Neural cell (in vitro differentiated cells): ENCODE results near the gene ST6GALNAC3. TPM values are rescaled to one million over a fixed set of nuclear protein-coding genes. Genes with fewer than 3 reads are reported as not detected.

Experiments used
- H2AFZ ChIP-seq: fragments of 200-600, 300-800 bp; sonication (generic), shearing (Covaris generic); 2 replicates; pipeline ENCODE4 v1.6.0; 2014; ENCODE audit warnings: low read depth, mild to moderate bottlenecking, antibody characterized with exemption, low read length, moderate library complexity
- H3F3A ChIP-seq: fragments of 200-600 bp; shearing (Covaris generic); 2 replicates; pipeline ENCODE4 v1.6.1; 2016; ENCODE audit warnings: mild to moderate bottlenecking, moderate library complexity, mixed read lengths, antibody characterized with exemption, low read length; ENCODE audit not compliant: insufficient read depth, poor library complexity, severe bottlenecking
- H3K27ac ChIP-seq: fragments of 200-600, 300-800 bp; sonication (generic), shearing (Covaris generic); 2 replicates; pipeline ENCODE4 v1.5.1; 2014; ENCODE audit warnings: mild to moderate bottlenecking, low read length, moderate library complexity
- H3K27me3 ChIP-seq: fragments of 300-800, 200-600 bp; sonication (generic), shearing (Covaris generic); 2 replicates; pipeline ENCODE4 v1.6.0; 2014; ENCODE audit warnings: mild to moderate bottlenecking, low read depth, low read length, moderate library complexity; ENCODE audit not compliant: insufficient read depth
- H3K36me3 ChIP-seq: fragments of 300-800, 200-600 bp; sonication (generic), shearing (Covaris generic); 2 replicates; pipeline ENCODE4 v1.5.1; 2014; ENCODE audit warnings: mild to moderate bottlenecking, antibody characterized with exemption, low read length, moderate library complexity; ENCODE audit not compliant: insufficient read depth
- H3K4me2 ChIP-seq: fragments of 300-800, 200-600 bp; sonication (generic), shearing (Covaris generic); 2 replicates; pipeline ENCODE4 v1.6.0; 2014; ENCODE audit warnings: mild to moderate bottlenecking, low read length
- H3K4me3 ChIP-seq: fragments of 300-800, 200-600 bp; sonication (generic), shearing (Covaris generic); 2 replicates; pipeline ENCODE4 v1.5.1; 2014; ENCODE audit warnings: mild to moderate bottlenecking, low read length, moderate library complexity
- H3K79me2 ChIP-seq: fragments of 200-600 bp; shearing (Covaris generic); replicated peaks from 2 replicates; pipeline ENCODE4 v1.6.0; 2014; ENCODE audit warnings: mild to moderate bottlenecking, low read length, moderate library complexity; ENCODE audit not compliant: insufficient read depth
- H3K9ac ChIP-seq: fragments of 300-800, 200-600 bp; sonication (generic), shearing (Covaris generic); 2 replicates; pipeline ENCODE4 v1.6.1; 2016; ENCODE audit warnings: mild to moderate bottlenecking, low read length, mixed read lengths
- H3K9me2 ChIP-seq: fragments of 200-600 bp; shearing (Covaris generic); 2 replicates; pipeline ENCODE4 v1.6.1; 2016; ENCODE audit warnings: mild to moderate bottlenecking, low read length, mixed read lengths; ENCODE audit not compliant: insufficient read depth
- H3K9me3 ChIP-seq: fragments of 200-600, 300-800 bp; sonication (generic), shearing (Covaris generic); 2 replicates; pipeline ENCODE4 v1.6.1; 2016; ENCODE audit warnings: mild to moderate bottlenecking, mixed run types, low read length, moderate library complexity, mixed read lengths
- H4K20me1 ChIP-seq: fragments of 200-600 bp; shearing (Covaris generic); 2 replicates; pipeline ENCODE4 v1.6.1; 2016; ENCODE audit warnings: mild to moderate bottlenecking, mixed run types; ENCODE audit not compliant: insufficient read depth
- CTCF ChIP-seq: fragments of 450-650 bp; IDR thresholded peaks from 2 replicates; pipeline ENCODE4 v1.5.1; 2014; ENCODE audit warnings: antibody characterized with exemption, mild to moderate bottlenecking, moderate library complexity; ENCODE audit not compliant: poor library complexity, severe bottlenecking
- EP300 ChIP-seq: fragments of 450-650 bp; conservative IDR thresholded peaks from 2 replicates; pipeline ENCODE4 v1.6.1; 2014; ENCODE audit warnings: antibody characterized with exemption, mild to moderate bottlenecking, moderate library complexity; ENCODE audit not compliant: poor library complexity, severe bottlenecking
- EZH2 ChIP-seq: fragments of 200-600, 300-800 bp; shearing (Covaris generic), sonication (generic); IDR thresholded peaks from 2 replicates; pipeline ENCODE4 v1.6.1; 2014; ENCODE audit warnings: antibody characterized with exemption, low read length, borderline replicate concordance, mild to moderate bottlenecking; ENCODE audit not compliant: insufficient read depth, poor library complexity, severe bottlenecking
- MXI1 ChIP-seq: fragments of 450-650 bp; conservative IDR thresholded peaks from 2 replicates; pipeline ENCODE4 v1.6.1; 2014; ENCODE audit warnings: antibody characterized with exemption, mild to moderate bottlenecking; ENCODE audit not compliant: poor library complexity, severe bottlenecking
- POLR2AphosphoS5 ChIP-seq: IDR thresholded peaks from 2 replicates; pipeline ENCODE4 v1.6.1; 2012
- RAD21 ChIP-seq: fragments of 450-650 bp; conservative IDR thresholded peaks from 2 replicates; pipeline ENCODE4 v1.6.1; 2014; ENCODE audit warnings: antibody characterized with exemption, mild to moderate bottlenecking, moderate library complexity
- SMC3 ChIP-seq: fragments of 450-650 bp; conservative IDR thresholded peaks from 2 replicates; pipeline ENCODE4 v1.6.1; 2014; ENCODE audit warnings: antibody characterized with exemption, mild to moderate bottlenecking, moderate library complexity; ENCODE audit not compliant: poor library complexity
- TAF1 ChIP-seq: IDR thresholded peaks from 2 replicates; pipeline ENCODE4 v1.6.1; 2012; ENCODE audit warnings: low read depth
- polyA plus RNA-seq: library from polyadenylated mRNA; depleted of rRNA; stranded (reverse); fragments of >200 nt; gene quantifications from 2 replicates; pipeline ENCODE4 v1.2.3, GENCODE V29; 2014
- TF ChIP-seq, protein P1 (sequence below): IDR thresholded peaks from 2 replicates; pipeline ENCODE4 v1.6.1; 2012; ENCODE audit warnings: borderline replicate concordance

Gene ST6GALNAC3
- polyA plus RNA-seq, 1 donor from 2014 or later, result 3.6 TPM

DNA sequence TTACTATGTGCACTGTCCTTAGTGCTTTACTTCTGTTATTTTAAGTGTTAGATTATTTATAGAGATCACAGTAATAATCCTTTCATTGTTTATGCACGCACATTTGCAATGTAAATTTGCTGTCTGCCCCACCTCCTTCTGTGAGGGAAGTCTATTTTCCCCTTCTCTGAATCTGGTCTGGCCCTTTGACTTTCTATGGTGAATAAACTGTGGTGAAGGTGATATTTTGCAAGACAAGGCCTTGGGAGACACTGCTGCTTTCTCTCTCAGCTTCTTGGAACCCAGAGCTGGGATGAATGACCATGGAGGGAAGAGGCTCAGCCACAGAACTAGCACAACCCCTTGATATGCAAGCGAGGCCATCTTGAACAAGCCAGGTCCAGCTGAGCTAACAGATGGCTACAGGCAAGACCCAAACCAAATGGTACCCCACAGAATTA, 156.3 kb downstream of the ST6GALNAC3 start:
- no peaks in the 10 kb centered on the region for H3F3A ChIP-seq
- H2AFZ ChIP-seq, result no peak overlapping the region
- H3K9me3 ChIP-seq, result no peaks in the 10 kb centered on the region
- H3K4me2 ChIP-seq, result no peak overlapping the region
- no peak overlapping the region for H3K4me3 ChIP-seq
- no peaks in the 10 kb centered on the region for H3K36me3 ChIP-seq
- no peaks in the 10 kb centered on the region for H3K79me2 ChIP-seq
- H3K9me2 ChIP-seq, result no peaks in the 10 kb centered on the region
- H3K9ac ChIP-seq, result no peak overlapping the region
- H3K27me3 ChIP-seq, result no peaks in the 10 kb centered on the region
- no peak for TF ChIP-seq RAD21
- H4K20me1 ChIP-seq, result no peaks in the 10 kb centered on the region
- no peak overlapping the region for H3K27ac ChIP-seq

GRCh38 chr1:76231320-76231719, 156.8 kb downstream of the ST6GALNAC3 start:
- Histone ChIP-seq H4K20me1 (no peaks in the 10 kb centered on the region), H3K36me3 (no peaks in the 10 kb centered on the region), H3K79me2 (no peaks in the 10 kb centered on the region), H2AFZ (no peak overlapping the region), H3K4me3 (no peak overlapping the region), H3K9me2 (no peaks in the 10 kb centered on the region), H3K27ac (no peak overlapping the region), H3K27me3 (no peaks in the 10 kb centered on the region), H3F3A (no peaks in the 10 kb centered on the region), H3K9ac (no peak overlapping the region), H3K9me3 (no peaks in the 10 kb centered on the region), H3K4me2 (no peak overlapping the region)
- TF ChIP-seq CTCF, result no peak
- no peak for TF ChIP-seq EP300
- TF ChIP-seq MXI1, result no peak
- TF ChIP-seq SMC3, result no peak
- no peak for TF ChIP-seq RAD21
- TF ChIP-seq EZH2, result no peak
- TF ChIP-seq, protein P1, sequence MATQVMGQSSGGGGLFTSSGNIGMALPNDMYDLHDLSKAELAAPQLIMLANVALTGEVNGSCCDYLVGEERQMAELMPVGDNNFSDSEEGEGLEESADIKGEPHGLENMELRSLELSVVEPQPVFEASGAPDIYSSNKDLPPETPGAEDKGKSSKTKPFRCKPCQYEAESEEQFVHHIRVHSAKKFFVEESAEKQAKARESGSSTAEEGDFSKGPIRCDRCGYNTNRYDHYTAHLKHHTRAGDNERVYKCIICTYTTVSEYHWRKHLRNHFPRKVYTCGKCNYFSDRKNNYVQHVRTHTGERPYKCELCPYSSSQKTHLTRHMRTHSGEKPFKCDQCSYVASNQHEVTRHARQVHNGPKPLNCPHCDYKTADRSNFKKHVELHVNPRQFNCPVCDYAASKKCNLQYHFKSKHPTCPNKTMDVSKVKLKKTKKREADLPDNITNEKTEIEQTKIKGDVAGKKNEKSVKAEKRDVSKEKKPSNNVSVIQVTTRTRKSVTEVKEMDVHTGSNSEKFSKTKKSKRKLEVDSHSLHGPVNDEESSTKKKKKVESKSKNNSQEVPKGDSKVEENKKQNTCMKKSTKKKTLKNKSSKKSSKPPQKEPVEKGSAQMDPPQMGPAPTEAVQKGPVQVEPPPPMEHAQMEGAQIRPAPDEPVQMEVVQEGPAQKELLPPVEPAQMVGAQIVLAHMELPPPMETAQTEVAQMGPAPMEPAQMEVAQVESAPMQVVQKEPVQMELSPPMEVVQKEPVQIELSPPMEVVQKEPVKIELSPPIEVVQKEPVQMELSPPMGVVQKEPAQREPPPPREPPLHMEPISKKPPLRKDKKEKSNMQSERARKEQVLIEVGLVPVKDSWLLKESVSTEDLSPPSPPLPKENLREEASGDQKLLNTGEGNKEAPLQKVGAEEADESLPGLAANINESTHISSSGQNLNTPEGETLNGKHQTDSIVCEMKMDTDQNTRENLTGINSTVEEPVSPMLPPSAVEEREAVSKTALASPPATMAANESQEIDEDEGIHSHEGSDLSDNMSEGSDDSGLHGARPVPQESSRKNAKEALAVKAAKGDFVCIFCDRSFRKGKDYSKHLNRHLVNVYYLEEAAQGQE, result no peak

GRCh38 chr1:76232666-76233065, 158.1 kb downstream of the ST6GALNAC3 start:
- no peaks in the 10 kb centered on the region for H3K36me3 ChIP-seq
- no peak overlapping the region for H3K4me3 ChIP-seq
- no peak overlapping the region for H3K4me2 ChIP-seq
- H3K79me2 ChIP-seq, result no peaks in the 10 kb centered on the region
- no peak overlapping the region for H3K27ac ChIP-seq
- H3K27me3 ChIP-seq, result no peaks in the 10 kb centered on the region
- H3K9ac ChIP-seq, result no peak overlapping the region
- no peaks in the 10 kb centered on the region for H3K9me3 ChIP-seq
- TF ChIP-seq TAF1, result no peak
- TF ChIP-seq SMC3, result no peak
- TF ChIP-seq MXI1, result no peak
- TF ChIP-seq RAD21, result no peak
- TF ChIP-seq EP300, result no peak
- TF ChIP-seq EZH2, result no peak
- no peak for TF ChIP-seq POLR2AphosphoS5
- TF ChIP-seq CTCF, result no peak
- TF ChIP-seq, protein P1, result no peak
- no peaks in the 10 kb centered on the region for H3F3A ChIP-seq
- no peaks in the 10 kb centered on the region for H3K9me2 ChIP-seq
- no peaks in the 10 kb centered on the region for H4K20me1 ChIP-seq
- no peak overlapping the region for H2AFZ ChIP-seq
